HG03280 (cell line): ENCODE measurements around the gene CCDC74A.
"Not testable (repeated sequence)": the region's sequence is repeated elsewhere in the genome, so short reads cannot be mapped to it uniquely, and the experiment has no call there.

Source experiments
- ATAC-seq: cut with Tn5 transposase; IDR thresholded peaks from one replicate; pipeline ENCODE4 v1.9.1; 2021; ENCODE audit warnings: mild to moderate bottlenecking, moderate library complexity; ENCODE audit not compliant: unreplicated experiment

Gene CCDC74A

GRCh38 chr2:131498321-131498973 lies 29.2 kb upstream of the CCDC74A start:
- peak; percentile 91 for ATAC-seq

GRCh38 chr2:131503587-131503986 lies 24.1 kb upstream of the CCDC74A start:
- ATAC-seq = not testable (repeated sequence)

- not testable (repeated sequence) for ATAC-seq
Measured at GRCh38 chr2:131504082-131504750, 23.5 kb upstream of the CCDC74A start.

- ATAC-seq = no peak
Measured at GRCh38 chr2:131509615-131510014, 18.1 kb upstream of the CCDC74A start.

- not testable (repeated sequence) for ATAC-seq
Measured at GRCh38 chr2:131511291-131511968, 16.3 kb upstream of the CCDC74A start.

GRCh38 chr2:131511969-131512870 lies 15.5 kb upstream of the CCDC74A start:
- not testable (repeated sequence) for ATAC-seq

GRCh38 chr2:131514408-131515166 lies 13.1 kb upstream of the CCDC74A start:
- ATAC-seq = peak; percentile 52

- peak; percentile 17 for ATAC-seq
Measured at GRCh38 chr2:131515235-131515634, 12.5 kb upstream of the CCDC74A start.

GRCh38 chr2:131516011-131516410 lies 11.7 kb upstream of the CCDC74A start:
- ATAC-seq = no peak

GRCh38 chr2:131516621-131517020 lies 11.1 kb upstream of the CCDC74A start:
- ATAC-seq = not testable (repeated sequence)

- ATAC-seq = no peak
Measured at GRCh38 chr2:131517106-131517831, 10.4 kb upstream of the CCDC74A start.

GRCh38 chr2:131517856-131518255 lies 9.8 kb upstream of the CCDC74A start:
- ATAC-seq = not testable (repeated sequence)

- not testable (repeated sequence) for ATAC-seq
Measured at GRCh38 chr2:131518531-131518930, 9.2 kb upstream of the CCDC74A start.

GRCh38 chr2:131519466-131519865 lies 8.2 kb upstream of the CCDC74A start:
- no peak for ATAC-seq

GRCh38 chr2:131519871-131520470 lies 7.7 kb upstream of the CCDC74A start:
- ATAC-seq = not testable (repeated sequence)

GRCh38 chr2:131520526-131520925 lies 7.2 kb upstream of the CCDC74A start:
- ATAC-seq = no peak

- not testable (repeated sequence) for ATAC-seq
Measured at GRCh38 chr2:131521524-131521923, 6.2 kb upstream of the CCDC74A start.

- ATAC-seq = no peak
Measured at GRCh38 chr2:131521961-131522781, 5.5 kb upstream of the CCDC74A start.
